GM18517 (cell line): Measurements from ENCODE around the gene MKNK1.

ENCODE experiments used
- ATAC-seq: cut with Tn5 transposase; IDR thresholded peaks from one replicate; pipeline ENCODE4 v1.9.1; 2021; ENCODE audit warnings: mild to moderate bottlenecking, moderate library complexity; ENCODE audit not compliant: unreplicated experiment

Gene MKNK1

DNA sequence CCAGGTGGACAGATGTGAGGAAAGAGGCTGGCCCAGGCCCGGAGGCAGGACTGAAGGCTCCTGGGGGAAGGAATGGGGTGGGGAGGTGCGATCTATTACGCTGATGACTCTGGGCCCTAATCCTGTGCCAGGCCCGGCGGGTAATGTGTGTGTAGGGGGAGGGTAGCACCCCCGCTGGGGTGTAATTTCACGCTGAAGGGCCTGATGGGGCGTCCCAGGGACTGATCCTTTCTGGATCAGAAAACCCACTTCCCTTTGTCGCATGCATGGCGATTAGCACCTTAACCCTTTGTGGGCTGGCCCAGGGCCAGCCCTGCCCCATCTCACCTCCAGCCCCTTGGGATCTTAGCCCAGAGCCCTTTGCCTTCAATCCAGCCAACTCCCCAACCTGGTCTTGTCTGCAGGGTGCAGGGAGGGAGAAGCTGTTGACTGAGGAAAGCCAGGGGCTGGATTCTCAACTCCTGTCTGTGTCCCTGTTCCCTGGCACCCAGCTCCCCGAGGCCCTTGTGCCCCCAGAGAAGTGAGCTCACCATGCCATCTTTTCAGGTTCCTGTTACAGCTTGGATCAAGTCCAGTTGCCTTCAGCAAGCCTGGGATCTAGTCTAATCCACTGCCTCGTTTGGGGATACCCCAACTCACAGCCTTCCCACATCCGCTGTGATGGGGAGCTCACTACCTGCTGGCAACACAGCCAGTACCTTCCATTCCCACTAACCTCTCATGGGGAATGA lies 78.7 kb downstream of the MKNK1 start:
- no peak for ATAC-seq

DNA sequence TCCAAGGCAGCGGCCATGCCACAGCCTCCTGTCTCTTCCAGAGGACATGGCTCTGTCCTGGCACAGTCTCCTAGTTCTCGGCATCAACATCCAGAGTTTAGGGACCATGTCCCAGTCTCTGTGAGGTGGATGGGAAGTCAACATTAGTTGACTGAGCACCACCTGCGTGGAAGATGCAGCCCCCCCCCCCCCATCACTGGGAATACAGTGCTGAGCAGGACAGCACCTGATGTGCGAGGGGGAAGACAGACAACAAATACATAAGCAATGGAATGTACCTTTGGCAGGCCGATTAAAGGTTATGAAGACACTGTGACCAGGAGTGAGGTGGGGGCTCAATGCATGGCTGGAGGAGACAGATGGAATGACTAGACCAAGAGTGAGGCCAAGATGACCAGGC lies 79.2 kb downstream of the MKNK1 start:
- no peak for ATAC-seq

DNA sequence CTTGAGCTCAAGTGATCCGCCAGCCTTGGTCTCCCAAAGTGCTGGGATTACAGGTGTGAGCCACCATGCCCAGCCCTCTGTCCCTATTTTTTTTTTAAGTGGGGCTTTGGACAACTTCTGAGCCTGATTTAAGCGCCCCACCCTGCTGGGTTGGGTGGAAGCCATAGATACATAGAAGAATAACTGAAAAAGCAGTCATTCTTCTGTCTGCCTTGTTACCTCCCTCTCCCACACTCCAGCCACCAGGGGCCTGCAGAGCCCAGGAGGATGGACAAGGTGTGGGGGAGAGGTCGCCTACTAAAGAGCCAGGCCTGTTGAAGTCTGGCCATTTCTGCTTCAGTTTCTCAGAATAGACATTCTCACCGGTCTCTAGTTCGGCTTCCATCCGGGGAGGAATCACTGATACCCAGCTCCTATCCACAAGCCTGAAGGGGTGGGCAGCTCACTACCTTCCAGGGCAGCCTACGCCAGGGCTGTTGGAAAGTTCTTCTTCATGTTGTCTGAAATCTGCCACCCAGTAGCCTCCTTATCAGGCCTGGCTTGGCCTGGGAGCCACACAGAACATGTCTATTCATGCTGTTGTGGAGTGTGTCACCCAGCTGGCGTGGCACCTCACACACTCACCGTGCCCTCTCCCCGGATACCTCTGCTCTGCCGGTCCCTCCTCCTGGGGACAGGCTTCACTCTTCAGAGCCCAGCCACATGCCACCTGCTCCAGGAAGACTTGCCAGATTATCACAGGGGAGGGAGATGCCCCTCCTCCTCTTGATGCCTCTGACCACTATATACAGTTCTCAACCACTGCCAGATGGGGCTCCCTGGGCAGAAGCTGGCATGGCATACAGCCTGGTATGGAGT lies 80.3 kb downstream of the MKNK1 start:
- no peak for ATAC-seq

DNA sequence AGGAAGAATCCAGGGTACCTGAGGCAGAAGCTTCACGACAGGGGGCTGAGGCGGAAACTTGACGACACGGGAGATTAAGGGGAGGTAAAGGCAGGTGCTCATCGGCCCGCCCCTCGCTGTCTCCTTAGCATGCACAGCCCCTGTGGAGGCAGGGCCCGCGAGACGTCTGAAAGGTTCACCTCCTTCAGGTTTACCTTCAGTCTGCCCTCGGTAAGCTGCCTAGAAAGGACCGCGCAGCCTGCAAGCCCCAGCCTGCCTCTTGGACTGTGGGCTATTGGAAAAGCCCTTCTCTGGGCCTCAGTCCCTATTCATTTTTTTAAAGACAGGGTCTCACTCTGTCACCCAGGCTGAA lies 81.1 kb downstream of the MKNK1 start:
- no peak for ATAC-seq

DNA sequence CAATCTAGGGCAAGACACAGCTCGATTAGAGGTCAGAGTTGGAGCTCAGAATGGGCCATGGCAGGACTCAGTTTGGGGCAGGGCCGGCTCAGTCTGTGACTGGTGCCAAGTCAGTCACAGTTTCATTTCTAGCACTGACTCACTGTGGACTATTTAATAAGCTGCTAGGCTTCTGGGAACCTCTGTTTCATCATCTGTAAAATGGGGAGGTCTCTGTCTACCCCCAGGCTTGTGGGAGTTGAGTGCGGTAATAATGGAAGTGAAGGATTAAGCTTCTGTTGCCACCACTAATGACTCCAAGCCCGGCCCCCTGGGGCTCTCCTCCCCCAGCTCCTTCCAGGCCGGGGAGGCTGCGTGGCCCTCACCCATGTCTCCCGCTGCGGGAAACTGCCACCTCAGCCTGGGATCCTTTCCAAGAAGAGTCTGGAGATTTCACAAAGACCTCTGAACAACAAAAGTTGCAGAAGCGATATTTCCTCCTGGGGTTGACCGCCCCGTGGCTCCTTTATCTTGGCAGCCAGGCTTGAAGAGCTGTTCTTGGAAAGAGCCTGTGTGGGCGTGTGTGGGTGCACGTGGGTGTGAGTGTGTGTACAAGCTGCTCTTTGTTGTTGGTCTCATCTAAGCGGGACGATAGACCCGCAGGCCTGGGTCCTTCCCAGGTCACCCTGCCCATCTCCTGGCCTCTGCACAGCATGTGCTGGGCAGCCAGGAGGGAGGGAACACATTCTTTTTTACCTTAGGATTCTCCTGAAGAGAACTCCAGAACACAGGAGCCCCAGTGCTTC lies 81.7 kb downstream of the MKNK1 start:
- no peak for ATAC-seq

DNA sequence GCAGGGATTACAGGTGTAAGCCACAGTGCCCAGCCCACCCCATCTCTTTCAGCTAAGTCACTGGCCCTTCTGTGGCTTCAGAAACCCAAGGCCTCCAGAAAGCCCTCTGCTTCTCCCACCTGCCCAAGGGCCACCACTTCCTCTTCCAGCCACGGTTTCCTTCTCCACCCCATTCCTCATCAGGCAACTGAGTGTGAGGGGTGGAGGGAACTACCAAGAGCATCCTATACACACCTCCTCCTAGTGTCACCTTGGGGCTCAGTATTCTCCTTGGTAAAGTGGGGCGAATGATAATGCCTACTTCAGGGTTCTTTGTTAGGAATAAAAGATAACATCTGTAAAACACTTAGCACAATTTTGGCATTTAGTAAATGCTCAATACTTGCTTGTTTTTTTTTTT lies 82.7 kb downstream of the MKNK1 start:
- ATAC-seq: no peak

DNA sequence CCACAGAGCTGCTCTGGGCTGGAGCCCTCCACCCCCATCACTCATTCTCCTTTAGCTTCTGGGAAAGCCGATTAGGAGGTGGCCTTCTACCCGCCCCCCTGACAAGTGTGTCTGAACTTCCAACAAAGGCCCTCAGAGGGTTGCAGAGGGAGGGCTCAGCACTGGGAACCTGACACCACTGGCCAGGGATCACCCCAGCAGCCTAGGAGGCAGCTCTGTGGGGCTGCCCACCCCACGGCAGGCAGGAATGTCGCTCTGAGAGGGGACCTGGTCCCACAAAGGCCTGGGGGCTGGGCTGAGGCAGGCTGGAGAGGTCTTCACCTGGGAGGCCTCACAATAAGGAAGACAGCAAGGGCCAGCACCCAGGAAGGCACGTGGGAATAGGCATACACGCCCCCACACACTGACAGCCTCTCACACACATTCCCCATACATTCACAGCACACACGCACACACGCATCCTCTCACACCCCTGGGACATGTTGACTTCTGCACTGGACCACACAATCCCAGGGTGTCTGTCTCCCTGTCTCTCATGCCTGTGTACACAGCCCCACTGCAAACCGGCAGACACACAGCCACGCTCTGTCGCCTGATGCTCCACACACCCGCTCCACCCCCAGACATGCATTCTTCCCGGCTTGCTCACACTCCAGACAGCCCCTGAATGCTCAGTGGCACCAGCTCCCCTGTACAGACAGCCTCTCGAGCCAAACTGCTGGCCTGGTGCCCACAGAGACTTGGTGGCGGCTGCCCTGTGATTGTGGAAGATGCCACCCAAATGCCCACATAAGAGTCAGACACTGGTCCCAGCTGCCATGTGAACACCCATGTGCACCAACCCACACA lies 83.8 kb downstream of the MKNK1 start:
- ATAC-seq: no peak

DNA sequence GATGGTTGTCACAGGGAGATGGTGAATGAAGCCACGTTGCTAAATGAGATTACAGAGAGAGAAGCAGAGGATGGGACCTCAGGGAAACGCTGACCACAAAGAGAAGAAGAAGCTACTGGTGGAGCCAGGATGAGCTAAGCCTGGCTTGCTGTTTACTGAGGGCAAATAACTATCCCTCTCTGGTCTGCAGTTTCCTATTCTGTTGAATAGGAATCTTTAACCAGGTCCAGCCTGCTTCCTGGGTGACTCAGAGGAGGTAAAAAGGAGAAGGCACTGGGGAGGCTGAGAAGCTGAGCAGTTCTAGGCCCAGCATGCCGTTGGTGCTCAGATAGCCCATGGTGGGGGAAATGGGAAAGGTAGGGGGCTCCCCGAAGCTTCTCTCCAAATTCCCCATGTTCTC lies 84.9 kb downstream of the MKNK1 start:
- no peak for ATAC-seq

DNA sequence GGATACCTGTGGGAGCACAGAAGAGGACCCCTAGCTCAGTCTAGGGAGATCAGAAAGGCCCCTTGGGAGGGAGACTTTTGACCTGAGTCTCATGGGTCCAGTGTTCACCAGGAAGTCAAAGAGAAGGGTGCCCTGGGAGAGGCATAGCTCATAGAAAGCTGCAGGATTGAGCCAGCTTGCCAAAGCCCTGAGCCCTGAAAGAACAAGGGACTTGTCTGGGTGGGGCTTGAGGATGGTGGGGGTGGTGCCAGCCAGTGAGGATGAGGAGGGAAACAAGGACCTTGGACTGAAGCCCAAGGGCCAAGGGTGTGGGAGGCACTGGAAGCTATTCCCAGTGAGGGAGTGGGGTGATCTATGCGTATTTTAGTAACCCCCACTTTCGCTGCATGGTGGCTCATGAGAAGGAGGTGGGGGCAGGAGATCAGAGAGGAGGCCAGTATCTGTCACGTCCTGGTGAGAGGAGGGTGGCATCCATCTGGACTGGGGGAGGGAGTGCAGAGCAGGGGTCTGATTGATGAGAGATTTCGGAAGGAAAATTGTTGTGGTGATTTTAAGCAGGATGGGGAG lies 86.1 kb downstream of the MKNK1 start:
- no peak for ATAC-seq

DNA sequence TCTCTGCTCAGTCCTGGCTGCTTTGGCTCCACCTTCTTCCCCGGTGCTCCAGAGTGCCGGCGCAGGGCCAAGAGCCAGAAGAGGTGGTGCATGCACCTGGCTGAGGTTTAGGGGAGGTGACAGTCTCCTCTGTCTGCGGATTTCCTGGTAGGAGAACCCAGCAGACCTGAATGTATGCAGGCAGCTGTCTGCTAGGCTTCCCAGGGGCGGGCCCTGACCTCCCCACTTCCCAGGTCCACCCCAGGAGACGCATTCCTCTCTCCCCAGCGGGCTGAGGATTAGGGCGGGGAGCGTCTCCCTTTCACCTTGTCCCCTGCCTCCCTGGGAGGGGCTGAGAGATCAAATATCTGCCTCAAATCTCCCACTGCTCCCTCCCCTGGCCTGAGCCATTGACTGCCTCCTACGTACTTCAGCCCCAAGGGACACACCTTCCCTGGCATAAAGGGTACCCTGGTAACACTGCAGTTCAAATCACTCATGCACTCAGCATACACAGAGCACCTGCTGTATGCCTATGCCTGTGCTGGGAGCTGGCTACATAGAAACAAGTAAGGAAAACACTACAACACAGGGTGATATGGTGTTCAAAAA lies 87.0 kb downstream of the MKNK1 start:
- ATAC-seq: no peak

DNA sequence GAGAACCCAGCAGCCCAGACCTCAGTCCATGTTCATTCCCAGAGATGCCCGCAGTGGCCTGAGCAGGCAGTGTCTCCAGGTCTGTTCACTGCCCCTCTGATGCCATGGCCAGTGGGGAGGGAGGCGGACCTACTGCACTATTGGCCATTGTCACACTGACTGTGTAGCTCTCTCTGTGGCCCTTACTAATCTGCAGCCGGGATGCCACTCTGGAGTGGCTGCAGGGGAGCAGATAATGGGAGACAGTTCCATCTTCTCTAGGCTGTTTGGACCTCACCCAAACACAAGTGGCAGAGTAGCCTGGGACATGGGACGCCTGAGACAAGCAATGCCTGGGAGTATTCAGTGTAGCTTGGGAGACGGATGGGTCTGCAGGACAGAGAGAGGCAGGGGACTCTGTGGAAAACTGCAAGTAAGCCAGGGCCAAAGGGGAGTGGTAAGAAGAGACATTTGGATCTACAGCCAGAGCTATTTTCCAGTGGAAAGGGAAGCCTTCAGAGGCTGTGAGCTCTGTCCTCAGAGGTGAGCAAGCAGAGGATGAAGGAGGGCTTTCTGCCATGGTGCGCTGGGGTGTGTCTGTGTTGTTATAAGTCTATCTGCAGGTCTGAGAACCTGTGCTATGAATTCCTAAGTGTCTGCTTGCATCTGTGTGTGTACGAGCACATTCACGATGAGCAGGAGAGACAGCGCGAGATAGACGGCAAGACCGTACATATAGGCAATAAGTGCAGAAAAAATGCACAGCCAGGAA lies 87.7 kb downstream of the MKNK1 start:
- no peak for ATAC-seq

DNA sequence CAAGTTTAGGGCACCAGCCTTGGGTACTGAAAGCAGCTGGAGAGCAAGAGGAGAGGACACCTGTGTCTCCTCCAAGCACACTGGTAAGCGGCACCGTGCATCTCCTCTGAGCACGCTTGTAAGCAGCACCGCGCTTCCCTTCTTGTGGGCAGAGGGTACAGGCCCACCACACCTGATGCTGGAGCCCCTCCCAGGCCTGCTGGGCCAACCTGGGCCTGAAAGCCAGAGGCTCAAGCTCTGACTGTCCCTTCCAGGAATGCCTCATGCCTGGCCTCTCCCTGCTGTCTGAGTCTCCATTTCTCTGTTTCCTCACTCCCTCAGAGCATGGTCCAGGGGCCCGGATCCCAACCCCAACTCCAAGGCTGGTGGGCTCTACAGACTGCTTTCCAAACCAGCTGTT lies 88.5 kb downstream of the MKNK1 start:
- ATAC-seq: no peak

DNA sequence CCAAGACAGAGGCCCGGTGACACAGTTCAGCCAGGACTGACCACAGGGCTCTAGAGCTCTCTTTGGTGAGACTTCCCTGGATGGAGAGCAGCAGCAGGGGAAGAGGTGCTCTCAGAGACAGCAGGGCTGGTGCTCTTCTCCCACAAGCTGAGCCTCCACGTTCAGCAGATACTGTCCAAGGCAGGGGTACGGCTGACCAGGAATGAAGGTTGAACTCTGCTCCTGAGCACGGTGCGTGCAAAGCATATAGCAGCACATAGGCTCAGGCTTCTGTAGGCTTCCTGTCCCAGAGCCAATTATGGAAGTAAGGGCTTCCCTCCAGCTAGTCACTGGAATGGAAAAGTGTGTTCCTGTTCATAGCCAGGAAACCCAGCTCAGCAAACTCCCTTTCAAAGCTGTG lies 90.5 kb downstream of the MKNK1 start:
- ATAC-seq: no peak

DNA sequence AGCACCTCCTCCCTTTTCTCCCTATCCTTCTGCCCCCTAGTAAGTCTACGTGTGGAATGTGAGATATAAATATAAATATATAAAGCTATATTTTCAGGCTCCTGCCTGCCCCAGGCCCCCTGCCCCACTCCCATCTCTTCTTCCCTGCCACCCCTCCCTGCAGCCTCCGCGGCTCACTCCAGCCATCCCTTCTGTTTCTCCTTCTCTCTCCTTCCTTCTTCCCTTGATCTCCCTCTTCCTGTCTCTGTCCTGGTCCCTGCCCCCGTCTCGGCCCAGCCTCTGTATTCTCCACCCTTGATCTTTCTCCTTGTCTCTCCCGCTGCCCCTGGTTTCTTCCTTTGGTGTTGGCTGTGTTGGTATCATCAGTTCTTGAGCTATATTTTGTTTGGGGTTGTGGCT lies 91.3 kb downstream of the MKNK1 start:
- no peak for ATAC-seq

DNA sequence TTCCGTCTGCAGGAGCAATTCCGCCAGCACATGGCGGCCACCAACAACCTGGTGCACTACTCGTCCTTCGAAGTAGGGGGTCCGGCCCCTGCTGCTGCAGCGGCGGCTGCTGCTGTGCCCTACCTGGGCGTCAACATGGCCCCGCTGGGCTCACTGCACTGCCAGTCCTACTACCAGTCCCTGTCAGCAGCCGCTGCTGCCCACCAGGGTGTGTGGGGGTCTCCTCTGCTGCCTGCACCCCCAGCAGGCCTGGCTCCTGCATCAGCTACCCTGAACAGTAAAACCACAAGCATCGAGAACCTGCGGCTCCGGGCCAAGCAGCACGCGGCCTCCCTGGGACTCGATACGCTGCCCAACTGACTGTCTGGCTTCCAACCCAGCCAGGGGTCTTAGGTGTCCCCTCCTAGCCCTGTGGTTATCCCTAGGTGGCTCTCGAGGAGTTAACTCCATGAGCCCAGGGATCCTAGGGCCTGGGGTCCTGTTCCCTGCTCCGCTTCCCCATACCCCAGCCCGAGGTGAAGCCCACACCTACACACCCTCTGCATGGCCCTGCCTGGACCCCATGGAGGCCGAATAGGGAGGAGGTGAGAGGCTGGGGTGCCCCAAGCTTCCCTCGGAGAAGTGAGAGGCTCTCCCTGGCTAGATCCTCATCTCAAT lies 91.8 kb downstream of the MKNK1 start:
- ATAC-seq: no peak

DNA sequence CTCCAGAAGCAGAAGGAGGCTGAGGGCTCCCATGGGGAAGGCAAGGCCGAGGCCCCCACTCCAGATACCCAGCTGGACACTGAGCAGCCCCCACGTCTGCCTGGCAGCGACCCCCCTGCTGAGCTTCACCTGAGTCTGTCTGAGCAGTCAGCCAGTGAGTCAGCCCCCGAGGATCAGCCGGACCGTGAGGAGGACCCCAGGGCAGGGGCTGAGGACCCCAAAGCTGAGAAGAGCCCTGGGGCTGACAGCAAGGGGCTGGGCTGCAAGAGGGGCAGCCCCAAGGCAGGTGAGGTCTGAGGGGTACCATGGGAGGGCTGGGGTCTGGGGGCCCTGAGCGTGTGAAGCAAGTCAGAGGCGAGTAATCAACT lies 93.1 kb downstream of the MKNK1 start:
- ATAC-seq: no peak

DNA sequence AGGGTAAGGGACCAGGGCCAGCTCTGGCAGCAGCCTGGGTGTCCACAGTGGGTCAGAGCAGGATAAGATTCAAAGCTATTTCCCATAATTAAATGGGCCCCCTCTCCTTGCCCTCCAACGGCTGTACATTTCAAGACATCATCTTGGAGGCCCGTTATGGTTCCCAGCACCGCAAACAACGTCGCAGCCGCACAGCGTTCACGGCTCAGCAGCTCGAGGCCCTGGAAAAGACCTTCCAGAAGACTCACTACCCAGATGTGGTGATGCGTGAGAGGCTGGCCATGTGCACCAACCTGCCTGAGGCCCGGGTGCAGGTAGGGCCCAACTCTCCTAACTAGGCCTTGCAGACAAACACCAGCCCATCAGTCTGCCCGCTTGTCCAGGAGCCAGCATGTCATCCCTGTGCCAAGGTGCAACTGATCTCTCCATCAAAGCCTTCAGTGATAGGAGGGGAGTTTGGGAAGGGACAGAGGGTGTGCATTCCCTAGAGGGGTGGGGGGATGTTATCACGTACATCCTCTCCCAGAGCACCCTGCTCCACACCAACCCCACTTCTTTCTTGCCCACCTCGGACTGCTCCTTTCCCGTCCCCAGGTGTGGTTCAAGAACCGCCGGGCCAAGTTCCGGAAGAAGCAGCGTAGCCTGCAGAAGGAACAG lies 93.6 kb downstream of the MKNK1 start:
- no peak for ATAC-seq

DNA sequence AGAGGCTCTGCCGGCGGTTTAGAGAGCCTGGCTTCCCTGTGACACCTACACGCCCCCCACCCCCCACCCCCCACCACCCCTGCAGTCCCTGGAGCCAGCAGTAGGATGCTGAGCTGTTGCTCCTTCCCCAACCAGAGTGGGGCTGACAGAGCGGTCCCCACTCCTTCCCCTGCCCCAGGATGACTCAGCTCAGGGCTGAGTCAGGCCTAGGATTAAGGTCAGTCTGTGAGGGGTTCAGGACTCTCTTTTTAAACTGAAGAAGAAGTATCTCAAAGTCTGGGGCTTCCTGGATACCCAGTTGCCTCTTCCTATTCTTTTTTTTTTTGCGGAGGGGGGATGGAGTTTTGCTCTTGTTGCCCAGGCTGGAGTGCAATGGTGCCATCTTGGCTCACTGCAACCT lies 95.3 kb downstream of the MKNK1 start:
- ATAC-seq: no peak
